Caco-2 (cell line): ENCODE measurements around the gene CTNND2. TPM values are rescaled to one million over a fixed set of nuclear protein-coding genes. Genes with fewer than 3 reads are reported as not detected.

Experiments
- BruUV-seq: library from RNA; stranded (reverse); fragments of 400-500 nt; replicated peaks from 2 replicates; lab custom pipeline; 2021; lab: Mats Ljungman, UMichigan
- CTCF ChIA-PET: fragments of 300-600 bp; sonication (Branson Sonifier 250); formaldehyde crosslinking; loops from one replicate; lab custom pipeline; 2022; ENCODE audit warnings: antibody characterized with exemption; lab: Charles Lee
- POLR2A ChIA-PET: fragments of 300-600 bp; sonication (Branson Sonifier 250); formaldehyde crosslinking; loops from one replicate; lab custom pipeline; 2022; ENCODE audit warnings: antibody characterized with exemption; lab: Charles Lee
- DNase-seq, 2 experiments: peaks; one replicate each; pipeline versions ENCODE4 v3.0.0 to v3.0.0-alpha.2; 2020 to 2022
- H3K27me3 ChIP-seq: replicated peaks from 2 replicates; pipeline ENCODE4 v1.6.0; 2011; ENCODE audit warnings: low read length; ENCODE audit not compliant: control insufficient read depth, insufficient read depth
- H3K36me3 ChIP-seq: 2 replicates; pipeline ENCODE4 v1.5.1; 2011; ENCODE audit warnings: low read length; ENCODE audit not compliant: control insufficient read depth, insufficient read depth
- H3K4me1 ChIP-seq: fragments of 250-450 bp; sonication (Bioruptor Pico); 2 replicates; pipeline ENCODE4 v1.5.1; 2020; ENCODE audit warnings: mild to moderate bottlenecking
- H3K4me3 ChIP-seq: 2 replicates; pipeline ENCODE4 v1.5.1; 2011; ENCODE audit warnings: low read depth, mild to moderate bottlenecking, control low read depth, low read length
- H3K9me3 ChIP-seq: fragments of 250-450 bp; sonication (Bioruptor Pico); 2 replicates; pipeline ENCODE4 v1.5.1; 2020; ENCODE audit warnings: mild to moderate bottlenecking, moderate library complexity
- H3K27ac Mint-ChIP-seq: one replicate; pipeline ENCODE4 v1.8.0; 2022; ENCODE audit warnings: mixed read lengths; ENCODE audit not compliant: unreplicated experiment
- H3K27me3 Mint-ChIP-seq: one replicate; pipeline ENCODE4 v1.8.0; 2022; ENCODE audit warnings: mixed read lengths; ENCODE audit not compliant: insufficient read depth, unreplicated experiment
- H3K36me3 Mint-ChIP-seq: one replicate; pipeline ENCODE4 v1.8.0; 2022; ENCODE audit warnings: mild to moderate bottlenecking, mixed read lengths; ENCODE audit not compliant: insufficient read depth, unreplicated experiment
- H3K4me1 Mint-ChIP-seq: one replicate; pipeline ENCODE4 v1.8.0; 2022; ENCODE audit warnings: low read depth, mixed read lengths; ENCODE audit not compliant: unreplicated experiment
- H3K4me3 Mint-ChIP-seq: one replicate; pipeline ENCODE4 v1.8.0; 2022; ENCODE audit warnings: mild to moderate bottlenecking, moderate library complexity, mixed read lengths; ENCODE audit not compliant: unreplicated experiment
- H3K9me3 Mint-ChIP-seq: one replicate; pipeline ENCODE4 v1.8.0; 2022; ENCODE audit warnings: mixed read lengths; ENCODE audit not compliant: unreplicated experiment
- intact Hi-C: fragments of 100-400 bp; cut with micrococcal nuclease; formaldehyde crosslinking; loops from one replicate; pipeline ENCODE4 v1.10.0; 2022; ENCODE audit not compliant: unreplicated experiment
- total RNA-seq: library from RNA; stranded (reverse); gene quantifications from 2 replicates; pipeline ENCODE4 v1.2.3, GENCODE V29; 2022
- TF ChIP-seq, protein P1 (sequence below), 2 experiments: fragments of 200-600 bp in 1 of 2; IDR thresholded peaks; 1 replicate in 1 of 2; 2 replicates in 1 of 2; pipeline versions ENCODE4 v1.5.1 to v1.8.0; 2011 to 2022; ENCODE audit warnings: antibody characterized with exemption in 1 of 2, control low read depth in 1 of 2, inconsistent platforms in 1 of 2, low read depth in 1 of 2, low read length in 1 of 2, mild to moderate bottlenecking in 1 of 2, moderate library complexity in 1 of 2; ENCODE audit not compliant: insufficient read depth in 1 of 2, severe bottlenecking in 1 of 2, unreplicated experiment in 1 of 2

The CTNND2 gene
- total RNA-seq, 1 experiment from 2014 or later, result 0.32 TPM

- no peaks in the 10 kb centered on the region for H3K27me3 ChIP-seq
- Mint-ChIP-seq H3K9me3 (no peaks in the 10 kb centered on the region), H3K27ac (no peak overlapping the region), H3K4me1 (no peaks in the 10 kb centered on the region), H3K4me3 (no peak overlapping the region), H3K36me3 (no peaks in the 10 kb centered on the region), H3K27me3 (no peaks in the 10 kb centered on the region)
- no peaks in the 10 kb centered on the region for H3K9me3 ChIP-seq
- H3K4me1 ChIP-seq, result no peaks in the 10 kb centered on the region
- CTCF ChIA-PET, result no interaction called here
- H3K36me3 ChIP-seq, result no peaks in the 10 kb centered on the region
- no TSS peak for BruUV-seq
- no peak overlapping the region for H3K4me3 ChIP-seq
- TF ChIP-seq, protein P1, sequence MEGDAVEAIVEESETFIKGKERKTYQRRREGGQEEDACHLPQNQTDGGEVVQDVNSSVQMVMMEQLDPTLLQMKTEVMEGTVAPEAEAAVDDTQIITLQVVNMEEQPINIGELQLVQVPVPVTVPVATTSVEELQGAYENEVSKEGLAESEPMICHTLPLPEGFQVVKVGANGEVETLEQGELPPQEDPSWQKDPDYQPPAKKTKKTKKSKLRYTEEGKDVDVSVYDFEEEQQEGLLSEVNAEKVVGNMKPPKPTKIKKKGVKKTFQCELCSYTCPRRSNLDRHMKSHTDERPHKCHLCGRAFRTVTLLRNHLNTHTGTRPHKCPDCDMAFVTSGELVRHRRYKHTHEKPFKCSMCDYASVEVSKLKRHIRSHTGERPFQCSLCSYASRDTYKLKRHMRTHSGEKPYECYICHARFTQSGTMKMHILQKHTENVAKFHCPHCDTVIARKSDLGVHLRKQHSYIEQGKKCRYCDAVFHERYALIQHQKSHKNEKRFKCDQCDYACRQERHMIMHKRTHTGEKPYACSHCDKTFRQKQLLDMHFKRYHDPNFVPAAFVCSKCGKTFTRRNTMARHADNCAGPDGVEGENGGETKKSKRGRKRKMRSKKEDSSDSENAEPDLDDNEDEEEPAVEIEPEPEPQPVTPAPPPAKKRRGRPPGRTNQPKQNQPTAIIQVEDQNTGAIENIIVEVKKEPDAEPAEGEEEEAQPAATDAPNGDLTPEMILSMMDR (IDR thresholded peaks at IDR 0.05; ENCODE audit: insufficient read depth in 1 of 2, low read depth in 1 of 2, low read length in 1 of 2, severe bottlenecking in 1 of 2, unreplicated experiment in 1 of 2), result no peak
- POLR2A ChIA-PET, result no interaction called here
- no peak for DNase-seq
- intact Hi-C loops, result loop anchor here (1.0 to 10.0 kb wide), 4 partner anchors 133 to 730 kb away; no protein-coding TSS in a partner anchor
Observed at GRCh38 chr5:11181940-11182339, 722.3 kb downstream of the CTNND2 start.

GRCh38 chr5:11180890-11181289 is 723.4 kb downstream of the CTNND2 start:
- no peak for DNase-seq
- Mint-ChIP-seq H3K4me1 (no peaks in the 10 kb centered on the region), H3K27me3 (peaks cover 3% of the 10 kb centered on the region), H3K9me3 (no peaks in the 10 kb centered on the region), H3K4me3 (no peak overlapping the region), H3K36me3 (no peaks in the 10 kb centered on the region), H3K27ac (no peak overlapping the region)
- no peaks in the 10 kb centered on the region for H3K9me3 ChIP-seq
- H3K4me3 ChIP-seq, result no peak overlapping the region
- no peaks in the 10 kb centered on the region for H3K4me1 ChIP-seq
- H3K36me3 ChIP-seq, result no peaks in the 10 kb centered on the region
- no TSS peak for BruUV-seq
- H3K27me3 ChIP-seq, result no peaks in the 10 kb centered on the region; the same call in 1 of the 2 replicates
- POLR2A ChIA-PET, result no interaction called here
- TF ChIP-seq, protein P1 (IDR thresholded peaks at IDR 0.05; ENCODE audit: insufficient read depth in 1 of 2, low read depth in 1 of 2, low read length in 1 of 2, severe bottlenecking in 1 of 2, unreplicated experiment in 1 of 2), result no peak
- intact Hi-C loops, result loop anchor here (5.0 to 10.0 kb wide), 2 partner anchors 316 to 484 kb away; no protein-coding TSS in a partner anchor
- CTCF ChIA-PET, result no interaction called here

GRCh38 chr5:11177999-11178711 is 726.1 kb downstream of the CTNND2 start:
- no peak overlapping the region for H3K4me3 ChIP-seq
- POLR2A ChIA-PET, result no interaction called here
- no peaks in the 10 kb centered on the region; the same call in 1 of the 2 replicates for H3K27me3 ChIP-seq
- no peaks in the 10 kb centered on the region for H3K36me3 ChIP-seq
- no peaks in the 10 kb centered on the region for H3K36me3 Mint-ChIP-seq
- DNase-seq, result no peak
- H3K4me3 Mint-ChIP-seq, result no peak overlapping the region
- no peaks in the 10 kb centered on the region for H3K4me1 Mint-ChIP-seq
- CTCF ChIA-PET, result no interaction called here
- no peaks in the 10 kb centered on the region for H3K9me3 Mint-ChIP-seq
- intact Hi-C loops, result no loop called here
- TF ChIP-seq, protein P1 (IDR thresholded peaks at IDR 0.05; ENCODE audit: insufficient read depth in 1 of 2, low read depth in 1 of 2, low read length in 1 of 2, severe bottlenecking in 1 of 2, unreplicated experiment in 1 of 2), result no peak
- H3K27me3 Mint-ChIP-seq, result peaks cover 10% of the 10 kb centered on the region
- H3K4me1 ChIP-seq, result no peaks in the 10 kb centered on the region
- H3K27ac Mint-ChIP-seq, result no peak overlapping the region
- no TSS peak for BruUV-seq
- no peaks in the 10 kb centered on the region for H3K9me3 ChIP-seq
